GM21576 (cell line): Measurements from ENCODE around the gene RAB33A.

ENCODE experiments used
- ATAC-seq: cut with Tn5 transposase; IDR thresholded peaks from one replicate; pipeline ENCODE4 v1.9.1; 2021; ENCODE audit warnings: mild to moderate bottlenecking, moderate library complexity; ENCODE audit not compliant: unreplicated experiment

The RAB33A gene

DNA sequence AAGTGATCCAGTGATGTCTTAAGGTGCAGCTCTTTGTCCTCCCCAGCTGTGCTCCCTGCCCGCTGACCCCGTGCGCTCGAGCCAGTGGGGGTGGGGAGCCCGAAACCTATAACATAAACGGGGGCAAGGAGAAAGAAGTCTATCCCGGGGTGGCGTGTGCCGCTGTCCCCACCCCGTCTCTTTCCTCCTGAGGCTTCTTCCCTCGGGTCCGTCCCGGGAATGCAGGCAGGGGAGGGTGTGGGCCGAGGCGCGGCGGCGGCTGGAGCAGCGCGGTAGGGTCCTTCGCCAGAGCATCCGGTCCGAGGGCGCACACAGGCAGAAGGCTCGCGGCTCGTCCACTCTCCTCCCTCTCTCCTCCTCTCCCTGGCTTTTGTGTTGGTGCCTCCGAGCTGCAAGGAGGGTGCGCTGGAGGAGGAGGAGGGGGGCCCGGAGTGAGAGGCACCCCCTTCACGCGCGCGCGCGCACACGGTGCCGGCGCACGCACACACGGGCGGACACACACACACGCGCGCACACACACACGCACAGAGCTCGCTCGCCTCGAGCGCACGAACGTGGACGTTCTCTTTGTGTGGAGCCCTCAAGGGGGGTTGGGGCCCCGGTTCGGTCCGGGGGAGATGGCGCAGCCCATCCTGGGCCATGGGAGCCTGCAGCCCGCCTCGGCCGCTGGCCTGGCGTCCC is at the start of gene RAB33A:
TSS of gene RAB33A (plus strand) at position 517 of the 681 bp plus-strand sequence. CDS start at position 618, 101 bp downstream.
- ATAC-seq = peak; percentile 5

- ATAC-seq = no peak
Observed at GRCh38 chrX:130124577-130124976, 47.2 kb upstream of the RAB33A start.

- no peak for ATAC-seq
Observed at GRCh38 chrX:130125091-130125874, 46.5 kb upstream of the RAB33A start.

DNA sequence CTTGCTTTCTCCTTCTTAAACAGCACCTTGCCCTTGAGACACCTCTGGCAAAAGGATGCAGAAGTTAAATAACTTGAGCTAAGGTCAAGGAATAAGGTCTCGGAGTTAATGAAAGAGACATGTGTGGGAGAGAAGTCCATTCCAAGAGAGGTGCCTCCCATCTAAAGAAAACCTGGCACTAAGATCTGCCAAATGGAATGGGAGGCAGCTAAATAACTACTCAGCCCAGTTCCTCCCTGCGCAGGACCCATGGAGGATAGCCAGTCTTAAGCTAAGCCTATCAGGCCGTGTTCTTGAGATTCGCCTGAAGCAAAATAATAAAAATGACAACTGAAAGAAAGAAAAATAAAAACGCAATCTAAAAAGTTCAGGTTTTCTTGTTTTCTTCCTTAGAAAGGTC is 40.8 kb upstream of the RAB33A start:
- no peak for ATAC-seq

GRCh38 chrX:130136496-130136895 is 35.3 kb upstream of the RAB33A start:
- ATAC-seq = no peak

DNA sequence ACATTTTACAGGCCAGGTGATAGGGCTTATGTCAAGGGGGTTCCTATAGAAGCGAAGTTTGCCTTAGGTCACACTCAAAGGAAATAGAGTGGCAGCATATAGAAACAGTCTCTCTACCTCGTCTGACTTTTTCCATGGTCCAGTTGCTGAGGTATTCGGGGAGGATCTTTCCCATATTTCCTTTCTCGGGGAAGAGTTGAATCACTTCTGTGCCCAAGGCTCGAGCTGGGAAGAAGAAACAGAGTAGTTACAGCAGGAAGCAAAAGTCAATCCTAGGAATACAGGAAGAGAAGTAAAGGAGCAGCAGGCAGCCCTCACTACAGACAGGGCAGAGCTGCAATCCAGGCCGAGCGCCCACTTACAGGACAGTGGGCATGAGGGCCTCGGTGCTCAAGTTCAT is 34.8 kb upstream of the RAB33A start:
- ATAC-seq = no peak

- no peak for ATAC-seq
Observed at GRCh38 chrX:130139474-130140201, 32.1 kb upstream of the RAB33A start.

DNA sequence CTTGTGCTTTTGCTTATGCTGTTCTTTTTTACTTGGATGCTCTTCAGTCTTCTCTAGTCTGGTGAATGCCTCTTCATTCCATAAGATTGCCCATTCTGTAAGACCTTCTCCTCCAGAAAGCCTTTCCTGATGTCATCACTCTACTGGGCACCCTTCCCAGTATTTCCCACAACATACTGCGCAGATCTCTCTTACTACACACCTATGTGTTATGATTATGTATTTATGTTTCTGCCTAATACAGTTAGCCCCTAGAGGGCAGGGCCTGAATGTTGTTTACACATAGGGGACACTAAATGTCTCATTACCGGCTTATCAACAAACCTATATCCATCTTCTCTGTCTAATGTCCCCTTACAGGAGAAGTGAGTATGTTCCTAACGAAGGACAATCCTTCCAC is 27.3 kb upstream of the RAB33A start:
- no peak for ATAC-seq

GRCh38 chrX:130145123-130145522 is 26.6 kb upstream of the RAB33A start:
- no peak for ATAC-seq

DNA sequence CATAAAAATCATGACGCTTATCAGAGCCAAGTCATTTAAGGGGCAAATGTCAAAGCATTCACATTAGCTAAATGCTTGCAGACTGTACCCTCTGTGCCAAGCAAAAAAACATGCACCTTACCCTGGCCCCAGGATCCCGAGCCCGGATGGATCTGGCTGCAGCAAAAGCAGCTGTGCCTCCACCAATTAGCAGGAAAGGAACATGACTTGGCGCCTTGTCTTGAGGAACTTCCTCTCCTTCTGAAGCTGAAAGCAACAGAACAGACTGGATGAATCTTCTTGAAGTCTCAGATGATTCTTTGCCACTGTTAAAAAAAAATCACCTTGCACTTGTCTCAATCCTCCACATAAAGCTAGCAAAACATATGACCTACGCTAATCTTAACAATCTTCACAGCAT is 24.1 kb upstream of the RAB33A start:
- ATAC-seq = no peak

DNA sequence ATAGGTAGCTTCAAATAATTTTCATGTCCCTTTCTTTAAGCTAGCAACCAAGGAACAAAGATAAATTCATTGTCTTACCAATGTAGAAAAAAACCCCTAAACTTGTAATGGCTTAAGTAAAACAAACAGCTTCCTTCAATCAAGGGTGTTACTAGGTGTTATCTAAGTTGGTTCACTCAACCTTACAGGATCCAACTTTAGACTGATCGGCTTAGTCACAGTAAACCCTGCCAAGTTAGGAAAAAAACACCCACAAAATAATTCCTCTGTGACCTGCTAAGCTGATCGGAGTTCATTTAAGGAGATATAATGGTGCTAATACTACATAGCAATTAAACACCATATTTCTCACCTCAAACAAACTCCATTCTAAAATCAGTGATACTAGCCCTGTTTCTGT is 16.2 kb upstream of the RAB33A start:
- ATAC-seq = no peak

GRCh38 chrX:130158311-130158710 is 13.5 kb upstream of the RAB33A start:
- ATAC-seq = no peak

GRCh38 chrX:130159776-130160175 is 12.0 kb upstream of the RAB33A start:
- no peak for ATAC-seq

DNA sequence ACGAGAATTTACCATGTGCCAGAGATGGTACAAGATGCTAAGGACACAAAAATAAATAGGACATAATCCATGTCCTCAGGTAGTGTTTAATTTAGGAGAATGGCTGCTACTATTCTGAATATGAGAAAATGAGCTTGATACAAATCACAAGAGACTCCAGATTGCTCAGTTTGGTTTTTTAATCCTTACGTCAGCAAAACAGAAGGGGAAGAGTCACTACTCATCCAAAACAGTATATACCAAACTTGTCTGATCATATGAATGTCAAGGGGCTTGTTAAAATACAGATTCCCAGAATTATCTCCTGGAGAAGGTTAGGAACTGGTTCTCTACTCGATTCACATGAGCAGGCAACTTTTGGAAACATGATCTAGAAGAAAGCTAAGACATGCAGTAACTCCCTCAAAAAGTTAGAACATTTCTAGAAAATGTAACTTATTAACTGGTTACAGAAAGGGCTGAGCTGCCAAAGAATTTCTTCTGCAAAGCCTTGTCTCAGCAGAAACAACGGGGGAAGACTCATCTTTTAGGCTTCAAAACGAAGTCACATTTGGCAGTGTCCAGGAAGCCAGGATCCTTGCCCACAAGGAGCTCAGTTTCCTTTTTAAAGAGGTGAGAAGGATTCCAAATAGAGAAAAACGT is 9.5 kb upstream of the RAB33A start:
- ATAC-seq = no peak

DNA sequence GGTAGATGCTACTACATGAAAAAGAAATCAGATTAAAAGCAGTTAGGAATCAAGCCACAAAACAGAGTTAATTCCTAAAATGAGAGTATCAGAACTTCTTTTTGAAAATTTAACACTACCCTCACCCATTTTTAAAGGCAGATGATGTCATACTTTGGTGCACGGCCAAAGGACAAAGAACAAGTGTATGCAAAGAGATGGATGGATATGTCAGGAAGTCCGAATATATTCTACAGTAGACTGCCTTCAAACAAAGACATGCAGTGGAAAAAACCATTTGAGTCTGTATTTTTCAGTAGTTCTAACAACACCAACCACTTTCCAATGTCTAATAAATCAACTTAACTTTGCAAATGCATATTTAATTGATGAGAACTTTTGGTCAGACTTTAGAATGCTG is 8.4 kb upstream of the RAB33A start:
- ATAC-seq = no peak

- no peak for ATAC-seq
Observed at GRCh38 chrX:130165181-130165702, 6.5 kb upstream of the RAB33A start.

- ATAC-seq = peak; percentile 86
Observed at GRCh38 chrX:130165703-130166502, 5.9 kb upstream of the RAB33A start, which contains the start of gene AIFM1. Gene AIFM1 (minus strand): TSS chrX:130165841. CDS start chrX:130165656, 185 bp downstream.

- ATAC-seq = no peak
Observed at GRCh38 chrX:130166503-130166777, 5.3 kb upstream of the RAB33A start.

- no peak for ATAC-seq
Observed at GRCh38 chrX:130167040-130167439, 4.7 kb upstream of the RAB33A start.

- ATAC-seq = peak; percentile 69
Observed at GRCh38 chrX:130170752-130171445, 863 bp upstream of the RAB33A start.
